H1 (cell line): Measurements from ENCODE around the gene TXNDC2. TPM values are rescaled to one million over a fixed set of nuclear protein-coding genes. Genes with fewer than 3 reads are reported as not detected.

Experiments used
- CTCF ChIA-PET: fragments of 300-600 bp; sonication (Branson Sonifier 250); formaldehyde crosslinking; loops from one replicate; lab custom pipeline; 2021; ENCODE audit not compliant: partially characterized antibody; lab: Charles Lee
- POLR2A ChIA-PET: fragments of 300-600 bp; sonication (Branson Sonifier 250); formaldehyde crosslinking; loops from one replicate; lab custom pipeline; 2021; ENCODE audit warnings: inconsistent platforms; ENCODE audit not compliant: partially characterized antibody; lab: Charles Lee
- DNase-seq, 2 experiments: peaks; one replicate each; pipeline versions ENCODE4 v3.0.0 to v3.0.0-alpha.2; 2010 to 2022; ENCODE audit warnings: low spot score in 2 of 2, low read depth in 1 of 2, mixed read lengths in 1 of 2
- FAIRE-seq: peaks from 2 replicates; lab custom pipeline; 2011; peaks lifted over from hg19 to GRCh38; lab: Jason Lieb, UNC
- H2AFZ ChIP-seq: 2 replicates; pipeline ENCODE4 v1.8.1; 2012; ENCODE audit warnings: low read length, inconsistent platforms
- H2AK5ac ChIP-seq: 2 replicates; pipeline ENCODE4 v1.6.1; 2013; ENCODE audit warnings: low read depth, low read length
- H2BK120ac ChIP-seq: replicated peaks from 2 replicates; pipeline ENCODE3; 2013; ENCODE audit warnings: low read depth, low read length, inconsistent platforms
- H2BK12ac ChIP-seq: 2 replicates; pipeline ENCODE4 v1.6.1; 2013; ENCODE audit warnings: low read depth, low read length
- H2BK15ac ChIP-seq: 2 replicates; pipeline ENCODE4 v1.6.1; 2013; ENCODE audit warnings: low read length
- H2BK20ac ChIP-seq: 2 replicates; pipeline ENCODE4 v1.6.1; 2013; ENCODE audit warnings: low read length
- H2BK5ac ChIP-seq: 2 replicates; pipeline ENCODE4 v1.6.1; 2013; ENCODE audit warnings: low read depth, low read length
- H3K14ac ChIP-seq: 2 replicates; pipeline ENCODE4 v1.6.1; 2013; ENCODE audit warnings: inconsistent platforms; ENCODE audit not compliant: insufficient read length
- H3K18ac ChIP-seq: 2 replicates; pipeline ENCODE4 v1.6.1; 2013; ENCODE audit warnings: low read length; ENCODE audit errors: extremely low read depth
- H3K23ac ChIP-seq: 2 replicates; pipeline ENCODE4 v1.6.1; 2013; ENCODE audit warnings: inconsistent platforms; ENCODE audit not compliant: insufficient read length
- H3K23me2 ChIP-seq: 2 replicates; pipeline ENCODE4 v1.6.1; 2013; ENCODE audit warnings: low read depth, low read length
- H3K27ac ChIP-seq: 2 replicates; pipeline ENCODE4 v1.6.1; 2011; ENCODE audit warnings: low read depth, low read length, inconsistent platforms
- H3K27me3 ChIP-seq, 4 experiments: replicated peaks in 1 of 4; 1 replicate in 1 of 4; 2 replicates in 3 of 4; pipeline versions ENCODE4 v1.6.1 to v1.8.1; 2011 to 2013; ENCODE audit warnings: low read length in 3 of 4, mild to moderate bottlenecking in 3 of 4, inconsistent platforms in 2 of 4, mixed read lengths in 2 of 4, moderate library complexity in 1 of 4; ENCODE audit not compliant: control insufficient read depth in 3 of 4, insufficient read depth in 3 of 4; ENCODE audit errors: extremely low read depth in 1 of 4
- H3K36me3 ChIP-seq, 4 experiments: 2 replicates each; pipeline versions ENCODE4 v1.6.1 to v1.8.1; 2011 to 2013; ENCODE audit warnings: mild to moderate bottlenecking in 4 of 4, low read length in 3 of 4, moderate library complexity in 2 of 4, control low read depth in 1 of 4, inconsistent platforms in 1 of 4; ENCODE audit not compliant: insufficient read depth in 4 of 4, control insufficient read depth in 2 of 4
- H3K4ac ChIP-seq: replicated peaks from 2 replicates; pipeline ENCODE3; 2013; ENCODE audit warnings: low read length, low read depth, mixed read lengths, inconsistent platforms; ENCODE audit not compliant: insufficient read length
- H3K4me1 ChIP-seq, 4 experiments: replicated peaks in 1 of 4; 1 replicate in 1 of 4; 2 replicates in 3 of 4; pipeline versions ENCODE4 v1.6.1 to v1.8.1; 2011 to 2013; ENCODE audit warnings: low read length in 3 of 4, inconsistent platforms in 2 of 4, mixed read lengths in 1 of 4; ENCODE audit not compliant: insufficient read depth in 4 of 4, control insufficient read depth in 3 of 4
- H3K4me2 ChIP-seq, 2 experiments: 2 replicates each; pipeline versions ENCODE4 v1.6.1 to v1.8.1; 2011 to 2013; ENCODE audit warnings: low read depth in 2 of 2, low read length in 2 of 2, control low read depth in 1 of 2, inconsistent platforms in 1 of 2, mild to moderate bottlenecking in 1 of 2; ENCODE audit not compliant: insufficient read depth in 1 of 2
- H3K4me3 ChIP-seq, 4 experiments: fragments of 200-600, 300-600 bp in 1 of 4; sonication (generic), shearing (Covaris generic), sonication (Bioruptor Twin) in 1 of 4; 2 replicates each; pipeline versions ENCODE4 v1.5.1 to v1.8.1; 2011 to 2016; ENCODE audit warnings: low read length in 4 of 4, low read depth in 3 of 4, control low read depth in 2 of 4, inconsistent platforms in 2 of 4, mild to moderate bottlenecking in 2 of 4, mixed read lengths in 1 of 4, moderate library complexity in 1 of 4; ENCODE audit not compliant: insufficient read depth in 2 of 4; ENCODE audit errors: extremely low read depth in 1 of 4
- H3K56ac ChIP-seq: replicated peaks from 2 replicates; pipeline ENCODE3; 2013; ENCODE audit warnings: low read depth, mild to moderate bottlenecking, mixed read lengths, low read length, inconsistent platforms; ENCODE audit not compliant: insufficient read length
- H3K79me1 ChIP-seq: 2 replicates; pipeline ENCODE4 v1.6.1; 2013; ENCODE audit warnings: low read depth, low read length, control low read depth
- H3K79me2 ChIP-seq, 2 experiments: 2 replicates each; pipeline versions ENCODE4 v1.6.1 to v1.8.1; 2012 to 2013; ENCODE audit warnings: low read length in 2 of 2, mild to moderate bottlenecking in 2 of 2, inconsistent platforms in 1 of 2; ENCODE audit not compliant: insufficient read depth in 2 of 2, control insufficient read depth in 1 of 2
- H3K9ac ChIP-seq, 4 experiments: replicated peaks in 1 of 4; 1 replicate in 1 of 4; 2 replicates in 3 of 4; pipeline versions ENCODE4 v1.6.1 to v1.8.1; 2011 to 2013; ENCODE audit warnings: low read depth in 3 of 4, low read length in 3 of 4, control low read depth in 2 of 4, mild to moderate bottlenecking in 2 of 4, moderate library complexity in 2 of 4, inconsistent platforms in 1 of 4; ENCODE audit errors: extremely low read depth in 1 of 4
- H3K9me3 ChIP-seq, 2 experiments: 2 replicates each; pipeline versions ENCODE4 v1.6.1 to v1.8.1; 2012 to 2013; ENCODE audit warnings: mild to moderate bottlenecking in 2 of 2, moderate library complexity in 2 of 2, control low read depth in 1 of 2, inconsistent platforms in 1 of 2, low read depth in 1 of 2, low read length in 1 of 2, mixed read lengths in 1 of 2; ENCODE audit not compliant: insufficient read depth in 2 of 2
- H4K20me1 ChIP-seq, 2 experiments: replicated peaks in 1 of 2; 2 replicates each; pipeline versions ENCODE3 to v1.8.1; 2011 to 2013; ENCODE audit warnings: inconsistent platforms in 2 of 2, low read length in 2 of 2, mild to moderate bottlenecking in 1 of 2; ENCODE audit not compliant: insufficient read depth in 2 of 2, control insufficient read depth in 1 of 2
- H4K5ac ChIP-seq: 2 replicates; pipeline ENCODE4 v1.6.1; 2013; ENCODE audit warnings: low read length, low read depth, mixed read lengths, inconsistent platforms; ENCODE audit not compliant: insufficient read length
- H4K8ac ChIP-seq: 2 replicates; pipeline ENCODE4 v1.8.0; 2013; ENCODE audit warnings: mild to moderate bottlenecking, moderate library complexity, low read length, inconsistent platforms; ENCODE audit not compliant: insufficient read depth; ENCODE audit errors: extremely low read depth
- H4K91ac ChIP-seq: replicated peaks from 2 replicates; pipeline ENCODE3; 2013; ENCODE audit warnings: low read length, mixed read lengths, inconsistent platforms; ENCODE audit not compliant: insufficient read length
- CBX8 ChIP-seq: fragments of 300-800, 300-1000 bp; sonication (generic); IDR thresholded peaks from 2 replicates; pipeline ENCODE4 v1.7.1; 2016; ENCODE audit warnings: low read depth, low read length, borderline replicate concordance
- PHF8 ChIP-seq: fragments of 200-600 bp; sonication (generic); conservative IDR thresholded peaks from 2 replicates; pipeline ENCODE4 v1.7.1; 2012; ENCODE audit warnings: low read depth, mild to moderate bottlenecking, inconsistent platforms, low read length, moderate library complexity
- WGBS, 2 experiments: shearing (Covaris generic) in 1 of 2; methylation state at CpG; one replicate each; pipeline versions ENCODE4 v1.1.6 to v1.1.7; 2013 to 2015; ENCODE audit warnings: low lambda C conversion rate in 2 of 2, mixed read lengths in 2 of 2, inconsistent platforms in 1 of 2, low coverage in 1 of 2, missing lambda C conversion rate in 1 of 2; ENCODE audit not compliant: insufficient replicate concordance in 2 of 2, insufficient coverage in 1 of 2, insufficient read length in 1 of 2; ENCODE audit errors: extremely low coverage in 1 of 2, missing lambda C conversion rate in 1 of 2; 5-methylcytosine and 5-hydroxymethylcytosine counted together
- polyA plus RNA-seq, 7 experiments: library from polyadenylated mRNA; depleted of rRNA in 3 of 7; stranded (reverse) in 5 of 7; unstranded in 2 of 7; fragments of >200 nt in 5 of 7; fragments of 200-250 nt in 2 of 7; gene quantifications; 1 replicate in 5 of 7; 2 replicates in 1 of 7; 4 replicates in 1 of 7; pipeline versions ENCODE4 v1.2.1 to v1.2.3, GENCODE V29; 2011 to 2013; ENCODE audit warnings: missing spikeins in 2 of 7, mixed read lengths in 2 of 7
- total RNA-seq: library from RNA; stranded (reverse); fragmentation: NEBNext Ultra II Directional; extraction: Animal tissue kit (Norgen Biotek cat#: 25700); gene quantifications from 2 replicates; pipeline ENCODE4 v1.2.1, GENCODE V29; 2021

Gene TXNDC2
- total and polyA plus RNA-seq, 2 of the 8 experiments (the other 6 are each of a cell fraction or from before 2014, with no cell fraction given), result 0.09 TPM; not detected in 1

GRCh38 chr18:9925795-9926194 is 40.0 kb downstream of the TXNDC2 start:
- Histone ChIP-seq H3K9ac (no peak overlapping the region), H3K79me1 (no peaks in the 10 kb centered on the region; the same call in 1 of the 2 replicates), H4K5ac (no peak overlapping the region), H2AFZ (no peak overlapping the region), H4K8ac (no peak overlapping the region), H2BK120ac (no peak overlapping the region), H2BK20ac (no peak overlapping the region), H2BK15ac (no peak overlapping the region), H3K4ac (no peak overlapping the region), H4K91ac (no peak overlapping the region), H3K27me3 (no peaks in the 10 kb centered on the region), H3K18ac (no peak overlapping the region), H2BK12ac (no peak overlapping the region), H2BK5ac (no peak overlapping the region), H3K23ac (no peak overlapping the region), H3K27ac (no peak overlapping the region), H3K4me2 (no peak overlapping the region), H3K23me2 (no peaks in the 10 kb centered on the region), H3K56ac (no peak overlapping the region), H3K4me3 (no peak overlapping the region), H3K79me2 (peaks cover 18 to 100% of the 10 kb centered on the region in 2 experiments), H3K14ac (no peak overlapping the region), H3K4me1 (peaks cover 1 to 16% (median 5%) of the 10 kb centered on the region in 4 experiments; a peak in 5 of 7 replicates), H4K20me1 (peaks cover 6 to 26% of the 10 kb centered on the region in 2 experiments), H2AK5ac (no peak overlapping the region), H3K9me3 (no peaks in the 10 kb centered on the region), H3K36me3 (no peaks in the 10 kb centered on the region)
- ChIA-PET CTCF (interaction anchor here (0.6 to 1.3 kb wide), 4 partner anchors 12 to 203 kb away, joined by 3 to 4 read pairs (median 3); partner anchors contain the start of gene VAPA), POLR2A (interaction anchor here (2.4 kb wide), 1 partner anchor 11 kb away, joined by 14 read pairs; the partner anchor contains the start of gene VAPA)
- TF ChIP-seq CBX8 (no peak), PHF8 (no peak)
- 88% methylated on average over 4 of the region's 4 CpGs; no CpG with 5 or more reads in 1 of the 2 experiments for WGBS, 2 experiments
- DNase-seq (no peak), FAIRE-seq (no peak)
